HG02840 (cell line): Measurements from ENCODE around the gene ZMIZ2.
"Not testable (repeated sequence)": the region's sequence is repeated elsewhere in the genome, so short reads cannot be mapped to it uniquely, and the experiment has no call there.

Experiments
- ATAC-seq: cut with Tn5 transposase; IDR thresholded peaks from one replicate; pipeline ENCODE4 v1.9.1; 2021; ENCODE audit warnings: mild to moderate bottlenecking, moderate library complexity, moderate number of reproducible peaks; ENCODE audit not compliant: unreplicated experiment, low FRiP score

ZMIZ2 gene

DNA sequence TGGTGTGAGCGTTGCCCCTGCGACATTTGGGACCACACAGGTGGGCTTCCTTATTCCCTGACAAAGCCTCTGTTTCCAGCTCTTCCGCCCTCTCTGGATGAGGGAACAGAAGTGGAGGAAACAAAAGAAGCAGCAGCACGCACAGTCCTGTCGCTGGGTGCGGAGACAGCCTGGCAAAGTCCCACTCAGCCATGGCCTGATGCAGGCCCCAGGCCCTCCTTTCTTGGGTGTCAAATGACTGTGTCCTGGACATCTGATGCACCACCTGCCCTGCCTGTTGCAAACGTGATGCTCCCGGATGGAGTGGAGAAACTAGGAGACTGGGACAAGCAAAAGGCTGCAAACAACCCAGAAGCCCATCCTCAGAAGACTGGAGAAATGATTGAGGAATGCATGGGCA lies 20.7 kb downstream of the ZMIZ2 start:
- no peak for ATAC-seq

DNA sequence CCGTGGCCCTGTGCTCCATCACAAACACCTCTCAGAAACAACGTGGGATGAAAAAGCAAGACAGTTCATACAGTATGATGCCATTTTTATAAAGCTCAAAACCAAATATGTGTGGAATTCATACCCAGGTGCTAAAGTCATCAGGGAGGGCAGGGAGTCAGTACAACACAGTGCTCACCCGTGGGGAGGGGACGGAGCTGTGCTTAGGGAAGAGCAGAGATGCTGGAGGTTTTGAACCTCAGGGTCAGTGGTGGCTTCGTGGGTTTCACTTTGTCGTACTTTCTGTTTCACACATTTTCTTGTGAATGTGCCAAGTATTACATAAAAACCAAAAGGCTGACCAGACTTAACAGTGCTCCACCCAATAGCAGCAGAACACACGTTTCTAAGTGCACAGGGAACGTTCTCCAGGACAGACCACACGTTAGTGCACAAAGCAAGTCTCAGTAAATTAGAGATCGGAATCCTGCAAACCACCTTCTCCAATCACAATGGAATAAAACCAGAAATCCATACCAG lies 21.2 kb downstream of the ZMIZ2 start:
- peak; percentile 66 for ATAC-seq

DNA sequence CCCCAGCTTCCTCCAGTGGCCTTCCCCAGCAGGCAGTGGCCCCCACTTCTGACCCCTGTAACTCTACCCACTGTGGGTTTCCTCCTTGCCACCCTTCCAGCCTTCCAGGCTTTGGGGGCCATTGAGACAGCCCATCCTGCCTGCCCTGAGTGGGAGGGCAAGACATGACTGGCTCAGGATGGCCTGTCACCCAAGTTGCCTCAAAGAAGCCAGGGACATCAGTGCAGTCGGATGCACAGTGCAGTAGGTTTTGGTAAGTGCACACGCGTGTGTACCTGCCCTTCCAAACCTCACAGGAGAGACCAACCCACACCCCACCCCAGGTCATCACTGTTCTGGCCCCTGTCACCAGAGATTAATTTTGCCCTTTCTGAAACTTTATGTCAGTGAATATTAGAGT lies 22.7 kb downstream of the ZMIZ2 start:
- no peak for ATAC-seq

DNA sequence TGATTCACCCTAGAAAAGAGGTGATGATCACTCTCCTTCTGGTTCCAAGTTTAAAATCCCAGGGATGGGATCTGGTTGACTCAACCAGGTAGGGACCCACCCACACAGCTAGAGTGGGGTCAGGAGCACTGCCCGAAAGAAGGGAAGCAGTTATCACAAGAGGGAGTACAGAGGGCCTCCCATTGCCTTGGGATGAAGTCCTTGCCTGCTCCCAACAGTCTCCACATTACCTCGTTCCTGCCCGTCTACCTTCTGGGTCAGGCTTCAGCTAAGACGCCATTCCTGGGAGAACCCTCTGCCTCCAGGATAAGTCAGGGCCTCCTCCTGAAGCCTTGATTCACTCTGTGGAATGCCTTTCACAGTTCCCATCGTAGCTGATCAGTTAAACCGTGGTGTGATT lies 23.8 kb downstream of the ZMIZ2 start:
- no peak for ATAC-seq

DNA sequence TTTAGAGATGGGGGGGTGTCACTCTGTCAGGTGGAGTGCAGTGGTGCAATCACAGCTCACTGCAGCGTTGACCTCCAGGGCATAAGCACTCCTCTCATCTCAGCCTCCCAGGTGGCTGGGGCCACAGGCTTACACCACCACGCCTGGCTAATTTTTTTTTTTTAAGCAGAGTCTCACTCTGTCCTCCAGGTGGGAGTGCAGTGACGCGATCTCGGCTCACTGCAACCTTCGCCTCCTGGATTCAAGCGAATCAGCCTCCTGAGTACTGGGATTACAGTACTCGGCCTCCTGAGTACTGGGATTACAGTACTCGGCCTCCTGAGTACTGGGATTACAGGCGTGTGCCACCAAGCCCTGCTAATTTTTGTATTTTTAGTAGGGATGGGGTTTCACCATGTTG lies 24.2 kb downstream of the ZMIZ2 start:
- no peak for ATAC-seq

DNA sequence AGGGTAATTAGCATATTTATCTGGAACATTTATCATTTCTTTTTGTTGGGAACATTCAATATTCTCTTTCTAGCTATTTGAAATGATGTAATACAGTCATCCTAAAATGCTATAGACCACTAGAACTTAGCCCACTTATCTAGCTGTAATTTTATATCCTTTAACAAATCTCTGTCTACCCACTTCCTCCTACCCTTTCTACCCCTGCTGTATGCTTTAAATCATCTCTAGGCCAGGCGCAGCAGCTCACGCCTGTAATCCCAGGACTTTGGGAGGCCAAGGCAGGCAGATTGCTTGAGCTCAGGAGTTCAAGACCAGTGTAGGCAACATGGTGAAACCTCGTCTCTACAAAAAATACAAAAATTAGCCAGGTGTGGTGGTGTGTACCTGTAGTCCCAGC lies 25.8 kb downstream of the ZMIZ2 start:
- ATAC-seq = not testable (repeated sequence)

DNA sequence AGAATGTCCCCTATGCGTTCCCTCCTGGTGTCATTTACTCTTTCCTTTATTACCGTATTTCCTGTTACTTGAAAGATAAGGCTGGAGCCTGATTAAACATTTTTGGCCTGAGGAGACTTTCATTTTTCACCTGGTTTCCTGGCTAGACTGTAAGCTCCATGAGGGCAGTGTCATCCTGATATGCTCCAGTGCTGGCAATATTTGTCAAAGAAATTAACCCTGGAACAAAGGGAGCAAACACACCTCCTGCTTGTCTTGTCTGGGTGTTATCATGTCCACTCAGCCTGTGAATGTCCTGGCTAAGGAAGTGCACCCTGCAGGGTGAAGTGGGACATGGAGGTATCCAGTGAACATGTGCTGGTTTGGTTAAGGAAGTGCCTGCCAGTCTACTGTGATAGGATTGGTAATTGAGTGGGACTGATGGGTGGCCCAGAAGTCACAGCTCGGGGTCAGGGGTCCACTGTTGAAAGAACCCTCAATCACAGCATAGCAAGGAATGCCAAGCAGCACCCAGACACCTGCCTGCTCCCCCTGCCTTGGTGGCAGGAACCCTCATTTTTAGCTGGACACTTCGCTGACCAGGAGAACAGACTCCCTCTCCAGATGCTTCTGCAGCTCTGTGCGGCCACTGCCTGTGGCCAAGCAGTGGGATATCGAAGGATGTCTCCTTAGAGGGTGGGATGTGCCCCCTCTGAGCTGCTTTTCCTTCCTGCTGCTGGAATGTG lies 26.9 kb downstream of the ZMIZ2 start:
- no peak for ATAC-seq

DNA sequence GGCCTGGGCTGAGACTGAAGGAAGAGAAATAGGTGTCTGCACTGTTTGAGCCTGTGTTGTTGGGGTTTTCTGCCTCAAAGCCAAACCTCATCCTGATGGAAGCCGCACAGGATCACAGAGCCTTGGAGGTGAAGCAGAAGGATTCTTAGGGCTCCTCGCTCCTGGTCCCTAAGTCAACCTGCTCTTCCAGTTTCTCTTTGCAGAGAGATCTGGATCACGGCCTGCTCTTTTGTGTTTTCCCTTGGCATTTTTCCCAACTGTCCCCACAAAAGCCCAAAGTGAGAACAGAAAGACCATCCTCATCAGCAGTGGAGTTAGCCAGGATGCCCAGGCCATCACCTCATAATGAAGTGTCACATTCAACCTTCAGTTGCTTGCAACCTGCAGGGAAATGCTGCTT lies 27.6 kb downstream of the ZMIZ2 start:
- no peak for ATAC-seq

DNA sequence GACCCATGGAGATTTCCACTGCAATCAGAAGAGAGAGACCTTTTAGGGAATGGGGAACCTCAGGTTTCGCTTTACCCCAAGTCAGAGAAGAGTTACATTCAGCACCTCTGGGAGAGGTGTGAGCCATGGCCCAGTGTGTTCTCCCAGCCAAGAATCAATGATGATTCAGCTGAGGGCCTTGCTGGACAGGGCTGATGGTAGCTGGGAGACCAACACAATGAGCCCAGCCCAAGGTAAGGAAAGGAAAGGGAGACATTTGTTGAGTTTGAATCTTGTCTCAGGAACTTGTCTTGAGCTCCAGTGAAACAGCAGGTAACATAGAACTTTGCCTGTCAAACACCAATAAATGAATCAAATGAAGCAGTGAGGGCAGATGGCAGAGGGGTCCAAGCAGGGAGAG lies 33.8 kb downstream of the ZMIZ2 start:
- no peak for ATAC-seq

DNA sequence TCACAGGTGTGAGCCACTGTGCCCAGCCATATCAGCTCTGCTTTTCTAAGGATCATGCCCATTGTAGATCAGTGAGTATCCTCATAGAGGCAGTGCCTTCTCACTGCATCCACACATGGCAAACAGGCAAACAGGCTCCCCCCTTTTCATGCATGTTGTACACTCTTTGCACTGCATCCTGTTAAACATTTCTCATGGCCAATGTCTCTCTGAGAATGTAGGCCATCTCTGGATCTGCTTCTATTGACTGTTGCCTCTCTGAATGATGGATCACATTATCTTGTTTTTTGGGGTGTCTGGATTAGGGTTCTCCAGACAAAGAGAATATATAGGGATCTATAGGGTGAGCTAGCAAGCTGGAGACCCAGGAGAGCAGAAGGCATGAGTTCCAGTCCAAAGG lies 34.8 kb downstream of the ZMIZ2 start:
- ATAC-seq = no peak

DNA sequence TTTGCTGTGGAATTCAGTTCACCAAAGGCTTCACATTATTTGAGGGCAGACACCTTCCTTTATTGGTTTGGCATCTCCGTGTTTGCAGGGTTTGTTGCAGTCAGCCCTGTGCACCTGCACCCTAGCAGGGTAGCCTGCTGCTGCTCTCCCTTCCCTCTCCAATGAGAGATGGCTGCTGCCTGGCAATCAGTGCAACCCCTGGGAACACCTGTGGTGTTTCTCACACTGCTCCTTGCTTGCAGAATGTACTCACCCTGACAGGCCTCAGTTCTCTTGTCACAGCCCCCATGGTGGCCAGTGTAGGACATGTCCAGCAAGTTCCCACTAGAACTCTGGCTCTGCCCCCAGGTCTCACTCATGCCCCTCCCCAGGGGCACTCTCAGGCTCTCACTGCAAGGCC lies 35.7 kb downstream of the ZMIZ2 start:
- no peak for ATAC-seq

DNA sequence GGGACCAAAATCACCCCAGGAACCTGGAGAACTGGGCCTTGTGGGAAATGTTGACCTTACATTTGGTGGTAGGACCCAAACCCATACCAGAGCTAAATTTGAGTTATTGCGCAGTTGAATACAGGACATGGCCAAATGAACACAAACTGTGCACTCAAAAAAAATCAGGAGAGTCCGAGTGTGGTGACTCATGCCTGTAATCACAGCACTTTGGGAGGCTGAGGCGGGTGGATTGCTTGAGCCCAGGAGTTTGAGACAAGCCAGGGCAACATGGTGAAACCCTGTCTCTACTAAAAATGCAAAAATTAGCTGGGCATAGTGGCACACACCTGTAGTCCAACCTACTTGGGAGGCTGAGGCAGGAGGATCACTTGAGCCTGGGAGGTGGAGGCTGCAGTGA lies 36.6 kb downstream of the ZMIZ2 start:
- not testable (repeated sequence) for ATAC-seq

DNA sequence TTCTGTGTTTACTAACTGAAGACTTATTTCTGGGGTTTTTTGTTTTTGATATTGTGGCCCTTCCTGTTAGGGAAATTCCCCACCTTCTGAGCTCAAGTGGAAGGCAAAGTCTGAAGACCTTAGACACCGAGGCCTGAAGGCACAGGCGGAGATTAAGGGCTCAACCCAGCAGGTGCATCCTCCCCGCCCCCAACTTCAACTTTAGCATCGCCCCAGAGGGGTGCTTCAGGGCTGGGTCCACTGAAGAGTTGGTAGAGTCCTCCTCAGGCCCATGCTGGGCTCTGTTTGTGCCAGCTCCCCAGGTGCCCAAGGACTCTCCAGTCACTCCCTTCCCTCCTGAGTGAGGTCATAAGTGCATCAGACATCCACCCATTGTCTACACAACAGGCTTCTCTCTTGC lies 38.4 kb downstream of the ZMIZ2 start:
- ATAC-seq = no peak

DNA sequence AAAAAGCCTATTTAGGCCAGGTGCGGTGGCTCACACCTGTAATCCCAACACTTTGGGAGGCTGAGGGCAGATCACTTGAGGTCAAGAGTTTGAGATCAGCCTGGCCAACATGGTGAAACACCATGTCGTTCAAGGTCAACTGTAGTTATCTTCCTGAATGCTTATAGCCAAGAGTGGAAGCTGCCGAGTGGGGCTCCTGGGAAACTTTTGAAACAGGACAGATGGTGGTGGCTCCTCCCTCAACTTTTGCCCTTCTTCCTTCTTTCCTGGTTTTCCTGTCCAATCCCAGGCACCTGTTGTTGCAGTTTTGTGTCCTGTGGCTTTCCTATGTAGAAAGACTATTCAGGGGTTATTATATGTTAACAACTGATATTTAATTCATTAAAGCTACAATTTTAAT lies 39.1 kb downstream of the ZMIZ2 start:
- no peak for ATAC-seq

DNA sequence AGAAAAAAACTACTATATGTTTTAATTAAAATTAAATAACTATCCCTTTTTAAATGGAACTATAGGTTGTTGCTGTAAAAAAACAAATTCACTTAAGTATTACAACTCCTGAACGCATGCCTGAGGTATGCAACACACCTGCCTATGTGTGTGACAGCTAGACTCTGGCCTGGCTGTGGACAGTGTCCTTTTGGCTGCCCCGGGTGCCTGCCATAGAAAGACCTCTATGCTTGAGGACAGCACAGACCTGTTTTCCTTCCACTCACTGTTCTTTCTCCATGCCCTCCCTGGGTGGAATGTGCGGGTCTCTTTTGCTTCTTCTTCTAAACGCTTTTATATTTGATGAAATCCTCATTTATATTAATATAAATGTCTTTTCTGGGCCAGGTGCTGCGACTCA lies 41.3 kb downstream of the ZMIZ2 start:
- ATAC-seq = no peak

DNA sequence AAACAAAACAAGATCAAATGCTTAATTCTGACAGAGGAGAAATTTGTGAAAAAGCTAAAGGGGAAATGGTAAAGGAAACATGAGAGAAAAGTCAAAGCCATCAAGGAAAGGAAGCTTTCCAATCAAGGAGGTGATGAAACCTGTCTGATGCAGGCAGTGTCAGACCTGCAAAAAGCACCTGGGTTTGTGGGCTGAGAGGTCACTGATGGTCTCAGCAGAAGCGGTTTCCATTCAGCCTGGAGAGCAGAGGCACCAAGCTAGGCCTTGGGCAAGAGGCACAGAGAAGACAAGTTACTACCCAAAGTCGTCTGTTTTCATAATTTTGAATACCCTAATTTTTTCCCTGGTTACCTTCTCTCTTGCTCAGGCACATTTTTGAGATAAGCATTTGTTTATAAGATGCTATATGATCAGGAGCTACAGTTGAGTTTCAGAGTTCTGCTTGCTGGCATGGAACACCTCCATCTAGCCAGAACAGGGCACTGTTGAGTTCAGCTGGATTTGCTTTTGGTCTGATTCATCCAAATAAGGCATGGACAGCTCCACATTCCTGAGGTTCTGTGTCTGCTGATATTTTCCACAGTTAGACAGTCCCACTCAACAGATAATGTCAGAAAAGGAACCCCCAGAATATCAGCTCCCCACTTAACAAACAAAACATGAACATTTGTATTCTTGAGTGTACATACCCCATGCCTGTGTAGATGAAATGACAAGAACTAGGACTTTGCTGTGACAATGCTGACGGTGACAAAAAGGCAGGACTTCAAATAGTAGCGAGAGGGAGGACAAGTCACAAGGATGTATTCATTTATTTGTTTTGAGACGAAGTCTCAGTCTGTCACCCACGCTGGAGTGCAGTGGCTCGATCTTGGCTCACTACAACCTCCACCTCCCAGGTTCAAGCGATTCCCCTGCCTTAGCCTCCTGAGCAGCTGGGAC lies 42.9 kb downstream of the ZMIZ2 start:
- no peak for ATAC-seq

DNA sequence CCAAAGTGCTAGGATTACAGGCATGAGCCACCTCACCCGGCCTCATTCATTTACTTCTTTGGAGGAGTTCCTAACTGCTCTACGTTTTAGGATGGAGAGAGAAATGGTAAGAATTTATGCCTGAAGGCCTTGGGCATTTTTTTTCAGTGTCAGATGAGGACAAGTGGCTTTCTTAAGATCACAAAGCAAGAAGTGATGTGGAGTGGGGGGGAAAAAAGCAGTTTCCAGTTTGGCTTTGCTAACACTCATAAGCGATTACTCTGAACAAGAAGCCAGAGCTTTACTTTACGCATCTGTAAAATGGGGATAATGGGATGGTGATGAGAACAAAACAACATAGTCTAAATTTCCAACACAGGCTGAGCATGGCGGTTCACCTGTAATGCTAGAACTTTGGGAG lies 45.3 kb downstream of the ZMIZ2 start:
- ATAC-seq = no peak

DNA sequence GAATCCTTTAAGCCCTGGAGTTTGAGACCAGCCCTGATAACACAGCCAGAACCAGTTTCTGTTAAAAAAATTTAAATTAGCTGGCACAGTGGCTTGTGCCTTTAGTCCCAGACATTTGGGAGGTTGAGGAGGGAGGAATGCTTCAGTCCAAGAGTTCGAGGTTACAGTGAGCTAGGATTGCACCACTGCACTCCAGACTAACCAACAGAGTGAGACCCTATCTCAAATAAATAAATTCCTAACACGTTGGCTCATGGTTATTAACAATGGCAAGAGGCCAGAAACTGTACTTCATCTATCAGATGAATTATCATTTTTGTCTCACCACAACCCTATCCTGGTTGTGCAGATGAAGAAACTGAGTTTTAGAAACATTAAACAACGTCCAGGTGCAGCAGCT lies 45.7 kb downstream of the ZMIZ2 start:
- ATAC-seq = no peak

DNA sequence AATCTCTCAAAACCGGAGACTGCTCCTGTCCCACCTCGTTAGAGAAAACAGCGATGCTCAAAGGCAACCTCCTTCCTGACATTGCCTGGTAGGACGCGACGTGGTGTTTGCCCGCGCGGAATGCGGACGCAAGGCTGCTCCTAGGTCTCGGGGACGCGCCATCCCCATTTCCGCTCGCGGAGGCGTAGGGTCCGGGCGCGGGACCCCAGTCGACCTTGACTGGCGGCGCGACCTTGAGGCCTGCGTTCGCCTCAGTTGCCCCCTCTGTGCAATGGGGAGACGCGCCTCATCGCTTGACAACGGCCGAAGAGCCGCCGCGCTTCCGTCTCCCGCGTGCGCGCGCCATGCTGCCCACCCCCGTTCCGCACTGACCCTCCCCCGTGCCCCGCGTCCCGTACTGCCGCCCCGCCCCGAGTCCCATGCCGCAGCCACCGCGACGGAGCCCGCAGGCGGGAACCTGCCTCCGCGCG lies 47.4 kb downstream of the ZMIZ2 start:
- ATAC-seq = peak; percentile 21

DNA sequence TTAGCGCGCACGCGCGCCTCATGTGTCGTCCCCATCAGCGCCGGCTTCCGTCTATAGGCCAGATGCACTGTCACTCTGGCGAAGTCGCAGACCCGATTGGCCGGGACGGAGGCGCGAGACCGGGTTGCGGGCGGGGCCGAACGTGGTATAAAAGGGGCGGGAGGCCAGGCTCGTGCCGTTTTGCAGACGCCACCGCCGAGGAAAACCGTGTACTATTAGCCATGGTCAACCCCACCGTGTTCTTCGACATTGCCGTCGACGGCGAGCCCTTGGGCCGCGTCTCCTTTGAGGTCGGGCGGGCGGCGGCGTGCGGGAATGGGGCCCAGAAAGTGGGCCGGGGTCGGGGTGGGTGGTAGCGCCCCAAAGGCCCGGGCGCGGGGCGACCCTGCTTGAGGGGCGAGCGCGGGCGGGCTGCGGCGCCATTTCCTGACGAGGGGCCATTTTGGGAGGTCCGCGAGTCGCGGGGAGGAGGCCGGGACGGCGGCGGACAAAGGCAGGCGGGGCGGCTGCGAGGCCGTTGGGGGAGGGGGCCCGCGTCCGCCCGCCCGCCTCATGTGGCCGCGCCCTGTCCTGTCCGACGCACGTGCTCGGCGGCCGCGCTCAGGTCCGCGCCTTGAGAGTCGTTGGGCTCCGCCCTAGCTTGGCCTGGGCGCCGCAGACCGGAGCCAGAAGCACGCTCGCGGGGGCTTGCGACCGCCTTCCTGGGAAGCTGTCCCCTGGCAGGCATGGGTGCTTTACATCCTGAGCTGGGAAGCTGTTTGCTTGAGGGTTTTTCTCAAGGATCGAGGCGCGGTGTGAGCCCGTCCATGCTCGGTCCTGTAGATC lies 48.1 kb downstream of the ZMIZ2 start, which contains the start of gene PPIA:
PPIA (plus strand) TSS at position 178 of the 825 bp plus-strand sequence; CDS start at position 222, 44 bp downstream.
- ATAC-seq = peak; percentile 87
